WTC11 (cell line): ENCODE measurements around the gene NME8. TPM values are rescaled to one million over a fixed set of nuclear protein-coding genes. Genes with fewer than 3 reads are reported as not detected.

ENCODE experiments used
- ATAC-seq: fragments of 200-7000 bp; cut with Tn5 transposase; 2 replicates; pipeline ENCODE4 v1.10.0; 2021; ENCODE audit warnings: mild to moderate bottlenecking, moderate library complexity
- CTCF ChIA-PET: fragments of 300-600 bp; sonication (Branson Sonifier 250); formaldehyde crosslinking; loops from one replicate; lab custom pipeline; 2021; ENCODE audit warnings: antibody characterized with exemption; lab: Charles Lee
- POLR2A ChIA-PET: fragments of 350-600 bp; sonication (Branson Sonifier 250); formaldehyde crosslinking; loops from one replicate; lab custom pipeline; 2021; ENCODE audit warnings: antibody characterized with exemption; lab: Charles Lee
- DNase-seq: peaks from one replicate; pipeline ENCODE4 v3.0.0; 2021; ENCODE audit warnings: low spot score
- H3K27ac Mint-ChIP-seq: 2 replicates; pipeline ENCODE4 v1.8.0; 2021; ENCODE audit warnings: mixed read lengths
- H3K27me3 Mint-ChIP-seq: 2 replicates; pipeline ENCODE4 v1.8.0; 2021; ENCODE audit warnings: low read depth, mild to moderate bottlenecking, moderate library complexity, mixed read lengths
- H3K36me3 Mint-ChIP-seq: 2 replicates; pipeline ENCODE4 v1.8.0; 2021; ENCODE audit warnings: mixed read lengths
- H3K4me1 Mint-ChIP-seq: 2 replicates; pipeline ENCODE4 v1.8.0; 2022; ENCODE audit warnings: mixed read lengths
- H3K4me3 Mint-ChIP-seq: 2 replicates; pipeline ENCODE4 v1.8.0; 2021; ENCODE audit warnings: mild to moderate bottlenecking, moderate library complexity, mixed read lengths
- H3K9me3 Mint-ChIP-seq: 2 replicates; pipeline ENCODE4 v1.8.0; 2021; ENCODE audit warnings: mixed read lengths
- AR ChIP-seq: fragments of 250-450 bp; sonication (Bioruptor Pico); IDR thresholded peaks from 2 replicates; pipeline ENCODE4 v1.9.0; 2021; ENCODE audit warnings: mild to moderate bottlenecking
- FOXP1 ChIP-seq: sonication (generic); formaldehyde crosslinking; IDR thresholded peaks from 2 replicates; pipeline ENCODE4 v1.8.0; 2022; ENCODE audit warnings: missing genetic modification reagents, mild to moderate bottlenecking, moderate library complexity, borderline replicate concordance
- GABPB1 ChIP-seq: sonication (generic); formaldehyde crosslinking; IDR thresholded peaks from 2 replicates; pipeline ENCODE4 v1.8.1; 2023; ENCODE audit warnings: mild to moderate bottlenecking, missing genetic modification reagents
- GRHL2 ChIP-seq: fragments of 250-450 bp; sonication (Bioruptor Pico); IDR thresholded peaks from 2 replicates; pipeline ENCODE4 v1.8.0; 2022; ENCODE audit warnings: mild to moderate bottlenecking, moderate library complexity; ENCODE audit not compliant: insufficient replicate concordance, severe bottlenecking
- KAT7 ChIP-seq: sonication (generic); formaldehyde crosslinking; IDR thresholded peaks from 2 replicates; pipeline ENCODE4 v1.8.1; 2023; ENCODE audit warnings: missing genetic modification reagents, mild to moderate bottlenecking, borderline replicate concordance
- MXD4 ChIP-seq: fragments of 250-450 bp; sonication (Bioruptor Pico); IDR thresholded peaks from 2 replicates; pipeline ENCODE4 v1.8.0; 2021; ENCODE audit warnings: mild to moderate bottlenecking, moderate library complexity, borderline replicate concordance
- MYBL2 ChIP-seq: sonication (generic); formaldehyde crosslinking; IDR thresholded peaks from 2 replicates; pipeline ENCODE4 v1.8.1; 2023; ENCODE audit warnings: mild to moderate bottlenecking, moderate library complexity, missing genetic modification reagents
- NFE2L1 ChIP-seq: sonication (generic); formaldehyde crosslinking; IDR thresholded peaks from 2 replicates; pipeline ENCODE4 v1.8.1; 2023; ENCODE audit warnings: missing genetic modification reagents
- OVOL2 ChIP-seq: fragments of 250-450 bp; sonication (Bioruptor Pico); IDR thresholded peaks from 2 replicates; pipeline ENCODE4 v1.9.0; 2021; ENCODE audit warnings: mild to moderate bottlenecking, borderline replicate concordance
- RORB ChIP-seq: fragments of 250-450 bp; sonication (Bioruptor Pico); IDR thresholded peaks from 2 replicates; pipeline ENCODE4 v1.9.0; 2021; ENCODE audit warnings: mild to moderate bottlenecking
- STAT6 ChIP-seq: sonication (generic); formaldehyde crosslinking; conservative IDR thresholded peaks from 2 replicates; pipeline ENCODE4 v1.8.1; 2023; ENCODE audit warnings: mild to moderate bottlenecking, low read depth, missing genetic modification reagents, moderate library complexity
- TCF7 ChIP-seq: sonication (generic); formaldehyde crosslinking; IDR thresholded peaks from 2 replicates; pipeline ENCODE4 v1.8.0; 2022; ENCODE audit warnings: mild to moderate bottlenecking, low read depth, missing genetic modification reagents, moderate library complexity
- USF2 ChIP-seq: sonication (generic); formaldehyde crosslinking; IDR thresholded peaks from 2 replicates; pipeline ENCODE4 v1.8.1; 2023; ENCODE audit warnings: mild to moderate bottlenecking, missing genetic modification reagents, moderate library complexity
- ZNF219 ChIP-seq: sonication (generic); formaldehyde crosslinking; IDR thresholded peaks from 2 replicates; pipeline ENCODE4 v1.8.0; 2023; ENCODE audit warnings: missing genetic modification reagents, mild to moderate bottlenecking, borderline replicate concordance
- ZNF317 ChIP-seq: sonication (generic); formaldehyde crosslinking; IDR thresholded peaks from 2 replicates; pipeline ENCODE4 v1.8.1; 2023; ENCODE audit warnings: low read depth, mild to moderate bottlenecking, moderate library complexity, missing genetic modification reagents, borderline replicate concordance
- total RNA-seq: library from RNA; stranded (reverse); gene quantifications from 3 replicates; pipeline ENCODE4 v1.2.3, GENCODE V29; 2021
- TF ChIP-seq, protein P1 (sequence below): sonication (generic); formaldehyde crosslinking; IDR thresholded peaks from 2 replicates; pipeline ENCODE4 v1.8.0; 2023; ENCODE audit warnings: missing genetic modification reagents
- TF ChIP-seq, protein P2 (sequence below): fragments of 250-450 bp; sonication (Bioruptor Pico); IDR thresholded peaks from 2 replicates; pipeline ENCODE4 v1.8.0; 2021; ENCODE audit warnings: mild to moderate bottlenecking

NME8 gene
- total RNA-seq, 1 experiment from 2014 or later, result 1.0 TPM

- Mint-ChIP-seq H3K27me3 (peaks cover 6% of the 10 kb centered on the region), H3K27ac (no peak overlapping the region), H3K4me3 (no peak overlapping the region), H3K4me1 (peaks cover 8% of the 10 kb centered on the region)
- POLR2A ChIA-PET, result no interaction called here
- no peak for TF ChIP-seq ZNF317 (CRISPR knock-in tag)
- TF ChIP-seq RORB (CRISPR knock-in tag), result no peak
- no peak for TF ChIP-seq FOXP1
- no peak for TF ChIP-seq MYBL2 (CRISPR knock-in tag)
- TF ChIP-seq, protein P1, sequence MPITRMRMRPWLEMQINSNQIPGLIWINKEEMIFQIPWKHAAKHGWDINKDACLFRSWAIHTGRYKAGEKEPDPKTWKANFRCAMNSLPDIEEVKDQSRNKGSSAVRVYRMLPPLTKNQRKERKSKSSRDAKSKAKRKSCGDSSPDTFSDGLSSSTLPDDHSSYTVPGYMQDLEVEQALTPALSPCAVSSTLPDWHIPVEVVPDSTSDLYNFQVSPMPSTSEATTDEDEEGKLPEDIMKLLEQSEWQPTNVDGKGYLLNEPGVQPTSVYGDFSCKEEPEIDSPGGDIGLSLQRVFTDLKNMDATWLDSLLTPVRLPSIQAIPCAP (CRISPR knock-in tag), result no peak
- TF ChIP-seq GRHL2 (CRISPR knock-in tag), result no peak
- TF ChIP-seq ZNF219, result no peak
- TF ChIP-seq AR (CRISPR knock-in tag), result no peak
- no peak for TF ChIP-seq STAT6 (CRISPR knock-in tag)
- TF ChIP-seq, all 79 proteins: peak for 0
- Mint-ChIP-seq H3K36me3 (peaks cover 7% of the 10 kb centered on the region), H3K9me3 (peaks cover 17% of the 10 kb centered on the region; the same call in 1 of the 2 replicates)
- DNase-seq (no peak), ATAC-seq (no peak)
- CTCF ChIA-PET, result no interaction called here
These were observed 77.2 kb downstream of the NME8 start for GRCh38 chr7:37925620-37926019.

- Mint-ChIP-seq H3K9me3 (peaks cover 17% of the 10 kb centered on the region; the same call in 1 of the 2 replicates), H3K27ac (no peak overlapping the region), H3K27me3 (no peaks in the 10 kb centered on the region; the same call in 1 of the 2 replicates), H3K4me1 (no peaks in the 10 kb centered on the region), H3K36me3 (peaks cover 7% of the 10 kb centered on the region), H3K4me3 (no peak overlapping the region)
- CTCF ChIA-PET, result interaction anchor here (1.2 kb wide), 1 partner anchor 11 kb away, joined by 3 read pairs; the partner anchor contains the start of gene SFRP4
- DNase-seq, result no peak
- POLR2A ChIA-PET, result interaction anchor here (0.6 kb wide), 1 partner anchor 16 kb away, joined by 3 read pairs; no protein-coding TSS in a partner anchor
- no peak for ATAC-seq
- TF ChIP-seq MXD4 (CRISPR knock-in tag) (no peak), TCF7 (CRISPR knock-in tag) (no peak), USF2 (CRISPR knock-in tag) (no peak), NFE2L1 (CRISPR knock-in tag) (no peak), KAT7 (CRISPR knock-in tag) (no peak), OVOL2 (no peak), GABPB1 (CRISPR knock-in tag) (no peak), AR (CRISPR knock-in tag) (no peak)
- TF ChIP-seq, protein P2, sequence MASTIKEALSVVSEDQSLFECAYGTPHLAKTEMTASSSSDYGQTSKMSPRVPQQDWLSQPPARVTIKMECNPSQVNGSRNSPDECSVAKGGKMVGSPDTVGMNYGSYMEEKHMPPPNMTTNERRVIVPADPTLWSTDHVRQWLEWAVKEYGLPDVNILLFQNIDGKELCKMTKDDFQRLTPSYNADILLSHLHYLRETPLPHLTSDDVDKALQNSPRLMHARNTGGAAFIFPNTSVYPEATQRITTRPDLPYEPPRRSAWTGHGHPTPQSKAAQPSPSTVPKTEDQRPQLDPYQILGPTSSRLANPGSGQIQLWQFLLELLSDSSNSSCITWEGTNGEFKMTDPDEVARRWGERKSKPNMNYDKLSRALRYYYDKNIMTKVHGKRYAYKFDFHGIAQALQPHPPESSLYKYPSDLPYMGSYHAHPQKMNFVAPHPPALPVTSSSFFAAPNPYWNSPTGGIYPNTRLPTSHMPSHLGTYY (CRISPR knock-in tag), result no peak
These were observed 79.5 kb downstream of the NME8 start for GRCh38 chr7:37927773-37928444.
